HG02571 (cell line): ENCODE data around the gene TPPP.
A peak's percentile ranks its signal among the peaks of the same experiment; 100 is the strongest.
"Not testable (repeated sequence)": the region's sequence is repeated elsewhere in the genome, so short reads cannot be mapped to it uniquely, and the experiment has no call there.

Experiments used
- ATAC-seq: cut with Tn5 transposase; IDR thresholded peaks from one replicate; pipeline ENCODE4 v1.9.1; 2021; ENCODE audit warnings: mild to moderate bottlenecking, moderate library complexity; ENCODE audit not compliant: unreplicated experiment

TPPP gene

GRCh38 chr5:679166-679895 lies 13.8 kb downstream of the TPPP start:
- not testable (repeated sequence) for ATAC-seq

- not testable (repeated sequence) for ATAC-seq
Observed at GRCh38 chr5:678521-678920, 14.6 kb downstream of the TPPP start.

DNA sequence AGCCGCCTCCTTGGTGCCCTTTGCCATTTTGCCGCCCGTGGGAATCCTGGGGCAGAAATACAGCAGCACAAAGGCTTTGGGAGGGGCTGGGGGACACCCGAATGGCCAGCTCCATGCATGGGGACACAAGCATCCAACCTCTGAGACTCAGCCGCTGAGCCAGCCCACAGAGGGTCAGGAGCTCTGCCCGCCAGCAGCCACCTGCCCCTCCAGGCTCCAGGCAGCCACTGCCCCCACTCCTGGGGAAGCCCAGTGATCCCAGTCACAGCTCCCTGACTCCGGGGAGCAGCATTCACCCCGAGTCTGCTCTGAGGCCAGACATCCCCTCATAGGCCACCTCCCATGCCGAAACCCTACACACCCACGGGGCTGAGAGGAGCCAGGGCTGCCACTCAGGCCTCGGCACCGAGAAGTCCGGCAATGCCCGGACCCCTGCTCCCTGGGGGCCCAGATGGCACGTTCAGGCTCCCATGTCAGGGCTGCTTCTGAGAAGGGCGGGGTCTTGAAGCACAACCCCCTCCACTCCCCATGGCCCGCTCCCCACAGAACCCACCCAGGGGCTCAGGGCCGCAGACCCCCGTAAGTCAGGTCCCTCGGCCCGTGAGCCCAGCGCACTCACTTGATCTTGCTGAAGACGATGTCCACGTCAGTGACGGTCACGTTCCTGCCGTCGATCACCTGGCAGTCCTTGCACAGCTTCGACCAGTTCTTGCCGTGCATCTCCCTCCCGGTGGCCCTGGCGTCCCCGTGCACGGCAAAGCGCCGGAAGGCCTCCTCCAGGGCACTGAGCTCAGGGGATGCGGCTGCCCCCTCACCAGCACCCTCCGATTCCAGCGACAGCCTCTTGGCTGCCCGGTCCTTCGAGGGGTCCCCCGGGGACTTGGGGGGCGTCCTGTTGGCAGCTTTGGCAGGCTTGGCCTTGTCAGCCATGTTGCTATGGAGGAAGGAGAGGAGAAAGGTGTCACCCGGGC lies 15.7 kb downstream of the TPPP start:
- ATAC-seq: no peak

GRCh38 chr5:676699-677076 lies 16.5 kb downstream of the TPPP start:
- no peak for ATAC-seq

DNA sequence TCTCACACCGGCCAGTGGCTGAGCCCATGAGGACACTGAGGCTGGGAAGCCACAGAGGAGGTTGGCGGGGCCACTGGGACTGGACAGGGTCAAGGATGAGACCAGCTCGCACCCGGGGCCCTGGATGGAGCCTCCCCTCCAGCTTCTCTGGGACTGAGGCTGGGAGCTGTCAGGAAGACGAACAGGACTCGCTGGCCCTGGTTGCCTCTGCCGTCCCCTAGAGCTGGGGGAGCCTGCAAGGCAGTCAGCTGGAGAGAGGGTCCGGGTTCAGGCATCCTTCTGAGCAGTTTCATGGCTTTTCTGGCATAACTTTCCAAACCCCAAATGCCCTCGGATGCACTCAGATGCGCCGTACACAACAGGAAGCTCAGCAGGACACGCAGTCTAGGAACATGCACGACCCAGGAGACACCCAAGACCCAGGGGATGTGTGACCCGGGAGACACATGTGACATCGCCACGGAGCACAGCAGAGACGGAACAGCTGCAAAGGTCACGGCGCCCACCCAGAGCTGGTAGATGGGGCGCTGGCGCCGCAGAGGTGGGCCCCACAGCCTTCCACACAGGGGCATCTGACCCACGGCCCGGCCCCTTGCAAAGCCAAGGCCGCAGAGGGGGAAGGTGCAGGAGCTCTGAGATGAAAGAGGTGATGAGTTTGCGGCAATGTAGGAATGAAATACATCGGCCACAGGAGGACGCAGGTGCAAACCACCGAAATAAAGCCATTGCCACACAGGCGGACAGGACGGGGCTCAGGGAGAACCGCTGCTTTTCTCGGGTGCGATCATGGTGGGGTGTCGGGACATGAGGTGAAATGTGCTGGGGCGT lies 17.1 kb downstream of the TPPP start:
- no peak for ATAC-seq

DNA sequence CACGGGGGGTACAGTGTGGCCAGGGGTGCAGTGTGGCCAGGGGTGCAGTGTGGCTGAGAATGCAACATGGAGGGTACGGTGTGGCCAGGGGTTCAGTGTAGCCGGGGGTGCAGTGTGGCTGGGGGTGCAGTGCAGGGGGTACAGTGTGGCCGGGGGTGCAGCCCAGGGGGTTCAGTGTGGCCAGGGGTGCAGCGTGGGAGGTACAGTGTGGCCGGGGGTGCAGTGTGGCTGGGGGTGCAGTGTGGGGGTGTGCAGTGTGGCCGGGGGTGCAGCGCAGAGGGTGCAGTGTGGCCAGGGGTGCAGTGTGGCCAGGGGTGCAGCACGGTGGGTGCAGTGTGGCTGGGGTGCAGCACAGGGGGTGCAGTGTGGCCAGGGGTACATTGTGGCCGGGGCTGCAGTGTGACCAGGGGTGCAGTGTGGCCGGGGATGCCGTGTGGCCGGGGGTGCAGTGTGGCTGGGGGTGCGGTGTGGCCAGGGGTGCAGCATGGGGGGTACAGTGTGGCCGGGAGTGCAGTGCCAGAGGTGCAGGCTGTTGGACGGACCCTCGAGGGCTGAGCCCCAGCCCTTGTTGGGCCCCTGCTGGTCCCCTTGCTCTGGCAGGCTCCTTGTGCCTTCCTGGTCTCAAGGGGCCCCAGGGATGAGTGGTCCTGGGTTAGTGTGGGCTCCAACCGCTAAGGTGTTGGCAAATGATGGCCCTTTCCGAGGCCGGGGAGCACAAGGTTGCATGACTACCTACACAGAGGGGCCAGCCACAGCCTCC lies 17.9 kb downstream of the TPPP start:
- no peak for ATAC-seq

DNA sequence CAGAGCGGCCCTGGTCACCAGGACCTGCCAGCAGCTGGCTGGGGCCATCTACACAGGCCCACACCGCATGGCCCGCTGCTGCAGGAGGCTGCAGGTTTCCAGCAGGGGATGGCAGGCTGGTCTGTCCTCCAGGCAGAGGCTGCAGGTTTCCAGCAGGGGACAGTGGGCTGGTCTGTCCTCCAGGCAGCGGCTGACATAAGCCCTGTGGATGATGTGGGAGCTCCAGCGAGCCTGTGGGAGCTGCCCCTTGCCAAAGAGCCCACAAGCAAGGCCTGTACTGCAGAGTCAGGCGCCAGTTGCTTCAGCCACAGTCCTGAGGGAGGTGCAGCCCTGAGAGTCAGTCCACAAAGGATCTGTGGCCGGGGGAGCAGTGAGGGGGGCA lies 18.5 kb downstream of the TPPP start:
- ATAC-seq: no peak

- no peak for ATAC-seq
Observed at GRCh38 chr5:673831-674629, 19.1 kb downstream of the TPPP start.

- no peak for ATAC-seq
Observed at GRCh38 chr5:673161-673830, 19.9 kb downstream of the TPPP start.

- no peak for ATAC-seq
Observed at GRCh38 chr5:672329-673160, 20.6 kb downstream of the TPPP start.

DNA sequence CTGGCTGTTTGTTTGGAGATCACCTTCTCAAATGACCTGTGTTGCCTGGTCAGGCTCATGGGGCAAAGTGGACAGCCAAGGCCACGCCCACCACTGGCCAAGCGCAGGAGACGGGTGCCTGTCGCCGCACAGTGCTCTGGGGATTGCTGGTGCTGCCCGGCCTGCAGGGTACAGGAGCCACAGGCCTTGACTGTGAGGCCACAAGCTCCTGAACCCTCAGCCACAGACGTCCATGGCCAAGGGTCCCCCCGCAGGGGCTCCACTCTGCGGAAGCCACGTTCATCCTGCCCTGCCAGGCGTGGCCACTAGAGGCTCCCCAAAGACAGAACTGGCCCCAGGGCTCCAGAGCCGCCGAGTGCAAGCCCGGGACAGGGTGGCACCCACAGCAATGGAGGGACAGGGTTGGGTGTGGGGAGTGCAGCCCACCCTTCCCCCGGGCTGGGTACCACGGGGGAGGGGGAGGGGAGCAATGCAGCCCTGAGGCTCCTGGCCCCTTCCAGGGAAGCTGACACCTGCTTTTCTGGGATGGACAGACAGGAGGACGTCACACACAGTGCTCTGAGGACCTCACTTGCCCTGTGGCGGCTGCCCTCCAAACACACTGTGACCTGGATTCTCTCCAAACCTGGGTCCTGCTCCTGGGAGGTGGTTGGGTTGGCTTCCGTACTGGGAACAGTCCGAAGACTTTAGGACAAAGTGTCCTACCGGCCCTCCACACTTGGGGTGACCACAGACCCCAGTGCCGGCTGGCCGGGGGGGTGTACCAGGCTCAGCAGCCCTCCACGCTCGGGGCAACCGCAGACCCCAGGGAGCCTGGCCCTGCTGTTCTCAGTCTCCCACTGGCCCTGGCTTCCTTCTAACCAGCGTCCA lies 21.5 kb downstream of the TPPP start:
- ATAC-seq: peak; percentile 60

GRCh38 chr5:670396-671270 lies 22.5 kb downstream of the TPPP start:
- no peak for ATAC-seq

- no peak for ATAC-seq
Observed at GRCh38 chr5:669842-670395, 23.2 kb downstream of the TPPP start.

- ATAC-seq: no peak
Observed at GRCh38 chr5:669111-669841, 23.9 kb downstream of the TPPP start.

GRCh38 chr5:668283-668995 lies 24.7 kb downstream of the TPPP start:
- no peak for ATAC-seq
